ENCODE measurements around the gene NTSR1. TPM values are rescaled to one million over a fixed set of nuclear protein-coding genes. Genes with fewer than 3 reads are reported as not detected.

Gene NTSR1
- 0.13 TPM for polyA plus RNA-seq (2012; ENCODE audit: insufficient read length, low read depth)

- no peak for TF ChIP-seq REST (IDR thresholded peaks at IDR 0.05; ENCODE audit: insufficient read depth in 1 of 2, low read depth in 2 of 2, low read length in 2 of 2)
Measured at GRCh38 chr20:62708591-62709536, at the start of gene NTSR1. Gene NTSR1 (plus strand): TSS chr20:62708836. CDS start chr20:62709208, 372 bp downstream.

GRCh38 chr20:62659488-62660239 is 49.0 kb upstream of the NTSR1 start:
- TF ChIP-seq FOXP2 (optimal IDR thresholded peaks at IDR 0.05; ENCODE audit: borderline replicate concordance, extremely low read depth, extremely low read length, insufficient read depth) (no peak), TAF1 (IDR thresholded peaks at IDR 0.05; ENCODE audit: borderline replicate concordance, insufficient read depth, low read length) (no peak), REST (IDR thresholded peaks at IDR 0.05; ENCODE audit: insufficient read depth in 1 of 2, low read depth in 2 of 2, low read length in 2 of 2) (no peak), POLR2AphosphoS5 (IDR thresholded peaks at IDR 0.05; ENCODE audit: low read depth, low read length) (no peak), SIN3A (IDR thresholded peaks at IDR 0.05; ENCODE audit: borderline replicate concordance, insufficient read depth, low read length) (no peak)

GRCh38 chr20:62660240-62660615 is 48.4 kb upstream of the NTSR1 start:
- TF ChIP-seq POLR2AphosphoS5 (IDR thresholded peaks at IDR 0.05; ENCODE audit: low read depth, low read length) (no peak), FOXP2 (optimal IDR thresholded peaks at IDR 0.05; ENCODE audit: borderline replicate concordance, extremely low read depth, extremely low read length, insufficient read depth) (no peak), TAF1 (IDR thresholded peaks at IDR 0.05; ENCODE audit: borderline replicate concordance, insufficient read depth, low read length) (no peak), REST (IDR thresholded peaks at IDR 0.05; ENCODE audit: insufficient read depth in 1 of 2, low read depth in 2 of 2, low read length in 2 of 2) (no peak), SIN3A (IDR thresholded peaks at IDR 0.05; ENCODE audit: borderline replicate concordance, insufficient read depth, low read length) (no peak)

- TF ChIP-seq TAF1 (IDR thresholded peaks at IDR 0.05; ENCODE audit: borderline replicate concordance, insufficient read depth, low read length), result no peak
- TF ChIP-seq REST (IDR thresholded peaks at IDR 0.05; ENCODE audit: insufficient read depth in 1 of 2, low read depth in 2 of 2, low read length in 2 of 2), result no peak
- no peak for TF ChIP-seq FOXP2 (optimal IDR thresholded peaks at IDR 0.05; ENCODE audit: borderline replicate concordance, extremely low read depth, extremely low read length, insufficient read depth)
- no peak for TF ChIP-seq POLR2AphosphoS5 (IDR thresholded peaks at IDR 0.05; ENCODE audit: low read depth, low read length)
- TF ChIP-seq SIN3A (IDR thresholded peaks at IDR 0.05; ENCODE audit: borderline replicate concordance, insufficient read depth, low read length), result no peak
Measured at GRCh38 chr20:62660768-62661167, 47.9 kb upstream of the NTSR1 start.
